Measurements from ENCODE around the gene OR2A7.
"Not testable (repeated sequence)": the region's sequence is repeated elsewhere in the genome, so short reads cannot be mapped to it uniquely, and the experiment has no call there.

DNA sequence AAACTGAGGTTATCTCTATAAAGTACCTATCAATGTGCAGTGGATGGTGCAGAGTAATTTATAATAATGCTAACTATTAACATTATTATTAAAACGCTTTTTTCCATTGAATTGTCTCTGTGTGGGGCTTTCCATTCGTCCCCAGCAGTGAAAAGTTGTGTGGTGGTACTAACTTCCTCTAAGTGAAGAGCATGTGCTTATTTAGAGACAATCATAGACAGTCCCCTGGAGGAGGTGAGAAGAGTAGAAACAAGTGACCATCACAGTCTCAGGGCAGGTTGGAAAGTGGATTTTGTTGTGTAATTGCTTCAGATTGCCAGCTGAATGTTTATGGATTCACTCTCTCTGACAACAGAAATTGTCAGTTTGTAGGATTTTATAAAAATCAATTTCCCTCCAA is 33.6 kb downstream of the OR2A7 start:
- TF ChIP-seq, protein P1, sequence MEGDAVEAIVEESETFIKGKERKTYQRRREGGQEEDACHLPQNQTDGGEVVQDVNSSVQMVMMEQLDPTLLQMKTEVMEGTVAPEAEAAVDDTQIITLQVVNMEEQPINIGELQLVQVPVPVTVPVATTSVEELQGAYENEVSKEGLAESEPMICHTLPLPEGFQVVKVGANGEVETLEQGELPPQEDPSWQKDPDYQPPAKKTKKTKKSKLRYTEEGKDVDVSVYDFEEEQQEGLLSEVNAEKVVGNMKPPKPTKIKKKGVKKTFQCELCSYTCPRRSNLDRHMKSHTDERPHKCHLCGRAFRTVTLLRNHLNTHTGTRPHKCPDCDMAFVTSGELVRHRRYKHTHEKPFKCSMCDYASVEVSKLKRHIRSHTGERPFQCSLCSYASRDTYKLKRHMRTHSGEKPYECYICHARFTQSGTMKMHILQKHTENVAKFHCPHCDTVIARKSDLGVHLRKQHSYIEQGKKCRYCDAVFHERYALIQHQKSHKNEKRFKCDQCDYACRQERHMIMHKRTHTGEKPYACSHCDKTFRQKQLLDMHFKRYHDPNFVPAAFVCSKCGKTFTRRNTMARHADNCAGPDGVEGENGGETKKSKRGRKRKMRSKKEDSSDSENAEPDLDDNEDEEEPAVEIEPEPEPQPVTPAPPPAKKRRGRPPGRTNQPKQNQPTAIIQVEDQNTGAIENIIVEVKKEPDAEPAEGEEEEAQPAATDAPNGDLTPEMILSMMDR (conservative IDR thresholded peaks at IDR 0.05 in 1 of 2, IDR thresholded peaks at IDR 0.05 in 1 of 2; ENCODE audit: low read depth in 1 of 2, low read length in 2 of 2), result not testable (repeated sequence)
- not testable (repeated sequence) for TF ChIP-seq EZH2 (IDR thresholded peaks at IDR 0.05; ENCODE audit: low read length, missing control alignments)
